OCI-M2 (cell line): ENCODE data around the gene DNAJC9.

ENCODE experiments used
- DNase-seq: peaks from one replicate; lab custom pipeline; 2025; ENCODE audit not compliant: unreplicated experiment; lab: John Stamatoyannopoulos, UW

Gene DNAJC9

GRCh38 chr10:73239908-73240307 is 7.1 kb downstream of the DNAJC9 start:
- no peak for DNase-seq

GRCh38 chr10:73238990-73239566 is 8.0 kb downstream of the DNAJC9 start:
- DNase-seq, result no peak

- no peak for DNase-seq
Measured at GRCh38 chr10:73234695-73235094, 12.4 kb downstream of the DNAJC9 start.

GRCh38 chr10:73233883-73234282 is 13.2 kb downstream of the DNAJC9 start:
- no peak for DNase-seq

GRCh38 chr10:73232887-73233286 is 14.2 kb downstream of the DNAJC9 start:
- DNase-seq, result no peak

- DNase-seq, result no peak
Measured at GRCh38 chr10:73229567-73229966, 17.5 kb downstream of the DNAJC9 start.

- DNase-seq, result no peak
Measured at GRCh38 chr10:73228247-73228646, 18.8 kb downstream of the DNAJC9 start.

- DNase-seq, result no peak
Measured at GRCh38 chr10:73226663-73227062, 20.4 kb downstream of the DNAJC9 start.

GRCh38 chr10:73225518-73225917 is 21.5 kb downstream of the DNAJC9 start:
- no peak for DNase-seq

GRCh38 chr10:73220989-73221388 is 26.1 kb downstream of the DNAJC9 start:
- DNase-seq, result no peak

- no peak for DNase-seq
Measured at GRCh38 chr10:73219384-73219783, 27.7 kb downstream of the DNAJC9 start.

GRCh38 chr10:73218431-73219191 is 28.4 kb downstream of the DNAJC9 start:
- DNase-seq, result no peak

GRCh38 chr10:73217628-73218027 is 29.4 kb downstream of the DNAJC9 start:
- no peak for DNase-seq

- no peak for DNase-seq
Measured at GRCh38 chr10:73215749-73216148, 31.3 kb downstream of the DNAJC9 start.

GRCh38 chr10:73211106-73211811 is 35.8 kb downstream of the DNAJC9 start:
- no peak for DNase-seq

GRCh38 chr10:73210395-73211105 is 36.5 kb downstream of the DNAJC9 start:
- no peak for DNase-seq

- no peak for DNase-seq
Measured at GRCh38 chr10:73209705-73210104, 37.4 kb downstream of the DNAJC9 start.

- no peak for DNase-seq
Measured at GRCh38 chr10:73207883-73208282, 39.2 kb downstream of the DNAJC9 start.

GRCh38 chr10:73206385-73206784 is 40.7 kb downstream of the DNAJC9 start:
- DNase-seq, result no peak

GRCh38 chr10:73205890-73206289 is 41.2 kb downstream of the DNAJC9 start:
- no peak for DNase-seq

GRCh38 chr10:73205081-73205480 is 42.0 kb downstream of the DNAJC9 start:
- DNase-seq, result no peak
